ENCODE data around the gene KCNMB1. TPM values are rescaled to one million over a fixed set of nuclear protein-coding genes. Genes with fewer than 3 reads are reported as not detected.

Gene KCNMB1
- total RNA-seq, 1 experiment from 2014 or later = not detected

DNA sequence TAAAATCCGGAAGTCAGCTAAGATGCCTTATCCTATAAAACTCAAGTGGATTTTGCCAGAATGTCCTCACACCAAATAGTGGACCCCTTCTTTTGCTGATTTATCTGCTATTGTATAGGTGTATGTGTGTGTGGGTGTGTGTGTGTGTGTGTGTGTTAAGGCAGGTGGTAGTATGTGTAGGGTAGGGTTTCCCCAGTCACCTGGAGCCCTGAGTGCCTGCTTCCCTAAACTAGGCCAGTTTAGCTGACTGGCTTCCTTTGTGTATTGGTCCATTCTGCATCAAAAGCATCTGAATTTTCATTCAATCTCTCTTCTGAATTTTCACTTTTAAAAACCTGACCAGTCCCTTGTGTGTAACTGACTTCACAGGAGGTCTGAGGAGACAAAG, 49.4 kb downstream of the KCNMB1 start:
- Histone ChIP-seq H3K27ac (ENCODE audit: low read length) (no peak overlapping the region), H2AFZ (ENCODE audit: low read length) (no peak overlapping the region), H3K9me3 (ENCODE audit: low read length) (no peaks in the 10 kb centered on the region), H3K79me2 (ENCODE audit: low read length) (no peaks in the 10 kb centered on the region), H3K9ac (ENCODE audit: low read length) (no peak overlapping the region), H3K4me2 (ENCODE audit: low read length) (no peak overlapping the region), H4K20me1 (ENCODE audit: low read length) (no peaks in the 10 kb centered on the region), H3F3A (ENCODE audit: low read length, unreplicated experiment) (no peaks in the 10 kb centered on the region), H3K27me3 (ENCODE audit: low read length) (peaks cover 57% of the 10 kb centered on the region), H3K4me3 (ENCODE audit: low read length) (no peak overlapping the region), H3K36me3 (ENCODE audit: low read depth, low read length) (no peaks in the 10 kb centered on the region; the same call in 1 of the 2 replicates), H3K4me1 (ENCODE audit: insufficient read depth, low read length) (no peaks in the 10 kb centered on the region), H3K9me2 (replicated peaks; ENCODE audit: low read length) (no peaks in the 10 kb centered on the region)
- no peak for TF ChIP-seq EZH2phosphoT487 (IDR thresholded peaks at IDR 0.05; ENCODE audit: borderline replicate concordance, low read length)
- TF ChIP-seq, protein P1, sequence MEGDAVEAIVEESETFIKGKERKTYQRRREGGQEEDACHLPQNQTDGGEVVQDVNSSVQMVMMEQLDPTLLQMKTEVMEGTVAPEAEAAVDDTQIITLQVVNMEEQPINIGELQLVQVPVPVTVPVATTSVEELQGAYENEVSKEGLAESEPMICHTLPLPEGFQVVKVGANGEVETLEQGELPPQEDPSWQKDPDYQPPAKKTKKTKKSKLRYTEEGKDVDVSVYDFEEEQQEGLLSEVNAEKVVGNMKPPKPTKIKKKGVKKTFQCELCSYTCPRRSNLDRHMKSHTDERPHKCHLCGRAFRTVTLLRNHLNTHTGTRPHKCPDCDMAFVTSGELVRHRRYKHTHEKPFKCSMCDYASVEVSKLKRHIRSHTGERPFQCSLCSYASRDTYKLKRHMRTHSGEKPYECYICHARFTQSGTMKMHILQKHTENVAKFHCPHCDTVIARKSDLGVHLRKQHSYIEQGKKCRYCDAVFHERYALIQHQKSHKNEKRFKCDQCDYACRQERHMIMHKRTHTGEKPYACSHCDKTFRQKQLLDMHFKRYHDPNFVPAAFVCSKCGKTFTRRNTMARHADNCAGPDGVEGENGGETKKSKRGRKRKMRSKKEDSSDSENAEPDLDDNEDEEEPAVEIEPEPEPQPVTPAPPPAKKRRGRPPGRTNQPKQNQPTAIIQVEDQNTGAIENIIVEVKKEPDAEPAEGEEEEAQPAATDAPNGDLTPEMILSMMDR (conservative IDR thresholded peaks at IDR 0.05; ENCODE audit: low read depth, low read length) = no peak
- no peak for TF ChIP-seq EZH2 (IDR thresholded peaks at IDR 0.05; ENCODE audit: low read length, unreplicated experiment)
- ATAC-seq = no peak
- intact Hi-C loops (cut with micrococcal nuclease) = no loop called here
- DNase-seq = no peak
- POLR2A ChIA-PET (ENCODE audit: unreplicated experiment) = no interaction called here
- BruUV-seq (replicated peaks) = no TSS peak
- CTCF ChIA-PET = no interaction called here

- no peaks in the 10 kb centered on the region for H3K79me2 ChIP-seq (ENCODE audit: low read length)
- BruUV-seq (replicated peaks) = no TSS peak
- H3K9ac ChIP-seq (ENCODE audit: low read length) = no peak overlapping the region
- no peaks in the 10 kb centered on the region for H3K9me3 ChIP-seq (ENCODE audit: low read length)
- TF ChIP-seq, protein P1 (conservative IDR thresholded peaks at IDR 0.05; ENCODE audit: low read depth, low read length) = no peak; the same call in 1 of the 2 replicates
- TF ChIP-seq EZH2 (IDR thresholded peaks at IDR 0.05; ENCODE audit: low read length, unreplicated experiment) (no peak), EZH2phosphoT487 (IDR thresholded peaks at IDR 0.05; ENCODE audit: borderline replicate concordance, low read length) (no peak)
- no peak overlapping the region for H2AFZ ChIP-seq (ENCODE audit: low read length)
- no peak overlapping the region for H3K4me3 ChIP-seq (ENCODE audit: low read length)
- no peak overlapping the region for H3K27ac ChIP-seq (ENCODE audit: low read length)
- H3F3A ChIP-seq (ENCODE audit: low read length, unreplicated experiment) = no peaks in the 10 kb centered on the region
- intact Hi-C loops (cut with micrococcal nuclease) = no loop called here
- ChIA-PET POLR2A (ENCODE audit: unreplicated experiment) (no interaction called here), CTCF (no interaction called here)
- peaks cover 57% of the 10 kb centered on the region for H3K27me3 ChIP-seq (ENCODE audit: low read length)
- no peak overlapping the region for H3K4me2 ChIP-seq (ENCODE audit: low read length)
- ATAC-seq (no peak), DNase-seq (no peak)
- H3K4me1 ChIP-seq (ENCODE audit: insufficient read depth, low read length) = no peaks in the 10 kb centered on the region
- no peaks in the 10 kb centered on the region for H4K20me1 ChIP-seq (ENCODE audit: low read length)
- H3K9me2 ChIP-seq (replicated peaks; ENCODE audit: low read length) = no peaks in the 10 kb centered on the region
- no peaks in the 10 kb centered on the region; the same call in 1 of the 2 replicates for H3K36me3 ChIP-seq (ENCODE audit: low read depth, low read length)
Observed at GRCh38 chr5:170338933-170339779, 50.0 kb downstream of the KCNMB1 start.

DNA sequence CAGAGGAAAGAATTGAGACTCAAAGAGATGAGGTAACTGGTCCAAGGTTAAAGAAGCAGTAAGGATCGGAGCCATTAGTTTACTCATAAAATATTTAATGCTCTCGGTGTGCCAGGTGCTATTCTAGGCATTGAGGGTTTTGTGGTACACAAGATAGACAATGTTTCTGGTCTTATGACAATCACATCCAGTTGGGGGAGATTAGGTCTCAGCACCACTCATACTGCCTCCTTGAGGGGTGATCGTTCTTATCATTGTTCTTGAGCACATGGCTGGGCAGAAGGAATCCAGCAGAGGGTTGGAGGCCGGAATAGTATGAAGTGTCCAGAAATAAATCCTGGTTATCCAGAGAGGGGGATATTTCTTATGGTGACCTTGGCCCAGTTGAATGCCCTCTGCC, 50.9 kb downstream of the KCNMB1 start:
- DNase-seq = no peak
- no peak for ATAC-seq
- ChIA-PET POLR2A (ENCODE audit: unreplicated experiment) (no interaction called here), CTCF (no interaction called here)
- no peak for TF ChIP-seq EZH2phosphoT487 (IDR thresholded peaks at IDR 0.05; ENCODE audit: borderline replicate concordance, low read length)
- no peak for TF ChIP-seq EZH2 (IDR thresholded peaks at IDR 0.05; ENCODE audit: low read length, unreplicated experiment)
- TF ChIP-seq, protein P1 (conservative IDR thresholded peaks at IDR 0.05; ENCODE audit: low read depth, low read length) = no peak
- intact Hi-C loops (cut with micrococcal nuclease) = no loop called here
- Histone ChIP-seq H3K27me3 (ENCODE audit: low read length) (peaks cover 57% of the 10 kb centered on the region), H4K20me1 (ENCODE audit: low read length) (no peaks in the 10 kb centered on the region), H3K4me2 (ENCODE audit: low read length) (no peak overlapping the region), H3K4me3 (ENCODE audit: low read length) (no peak overlapping the region), H3K9me3 (ENCODE audit: low read length) (no peaks in the 10 kb centered on the region), H3K4me1 (ENCODE audit: insufficient read depth, low read length) (no peaks in the 10 kb centered on the region), H2AFZ (ENCODE audit: low read length) (no peak overlapping the region), H3K36me3 (ENCODE audit: low read depth, low read length) (no peaks in the 10 kb centered on the region; the same call in 1 of the 2 replicates), H3K27ac (ENCODE audit: low read length) (no peak overlapping the region), H3F3A (ENCODE audit: low read length, unreplicated experiment) (no peaks in the 10 kb centered on the region), H3K79me2 (ENCODE audit: low read length) (no peaks in the 10 kb centered on the region), H3K9me2 (replicated peaks; ENCODE audit: low read length) (no peaks in the 10 kb centered on the region), H3K9ac (ENCODE audit: low read length) (no peak overlapping the region)
- no TSS peak for BruUV-seq (replicated peaks)

Measured in PC-3 (cell line).